Fibroblast of gingiva (primary cell): ENCODE measurements around the gene NUCB1.
"Not testable (repeated sequence)": the region's sequence is repeated elsewhere in the genome, so short reads cannot be mapped to it uniquely, and the experiment has no call there.

Source experiments
- DNase-seq: peaks from one replicate; pipeline ENCODE4 v3.0.0-alpha.2; 2011; ENCODE audit warnings: low read depth

NUCB1 gene

GRCh38 chr19:48874303-48875135, 25.6 kb upstream of the NUCB1 start:
- DNase-seq, result peak; percentile 33

GRCh38 chr19:48876043-48876981, 23.8 kb upstream of the NUCB1 start:
- DNase-seq, result not testable (repeated sequence)

DNA sequence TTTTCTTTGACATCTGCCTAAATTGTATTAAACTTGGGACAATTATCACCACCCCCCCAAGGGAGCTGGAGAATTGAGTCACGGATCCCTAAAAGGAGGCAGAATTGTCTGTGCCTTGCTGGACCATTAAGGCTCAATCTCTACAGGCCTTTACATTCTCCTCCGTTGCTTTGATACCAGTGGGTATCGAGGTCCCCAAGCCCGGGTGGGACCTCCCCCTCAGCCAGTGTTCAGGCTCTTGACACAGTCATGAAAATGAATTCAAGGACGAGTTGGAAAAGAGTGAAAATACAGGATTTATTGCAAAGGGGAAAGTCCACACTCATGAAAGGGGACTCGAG, 22.3 kb upstream of the NUCB1 start:
- DNase-seq, result no peak

- no peak for DNase-seq
Observed at GRCh38 chr19:48878196-48879024, 21.7 kb upstream of the NUCB1 start.

GRCh38 chr19:48879025-48879637, 21.0 kb upstream of the NUCB1 start:
- DNase-seq, result no peak

DNA sequence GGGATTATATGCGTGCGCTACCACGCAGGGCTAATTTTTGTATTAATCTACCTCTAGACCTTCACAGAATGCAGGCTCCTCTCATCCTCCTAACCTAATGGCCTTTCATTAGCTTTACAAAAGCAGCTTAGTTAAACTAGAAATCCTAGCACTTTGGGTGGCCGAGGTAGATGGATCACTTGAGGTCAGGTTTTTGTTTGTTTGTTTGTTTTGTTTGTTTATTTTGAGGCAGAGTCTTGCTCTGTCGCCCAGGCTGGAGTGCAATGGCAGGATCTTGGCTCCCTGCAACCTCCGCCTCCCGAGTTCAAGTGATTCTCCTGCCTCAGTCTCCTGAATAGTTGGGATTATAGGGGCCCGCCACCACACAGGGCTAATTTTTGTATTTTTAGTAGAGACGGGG, 20.4 kb upstream of the NUCB1 start:
- not testable (repeated sequence) for DNase-seq

- no peak for DNase-seq
Observed at GRCh38 chr19:48881741-48882657, 18.1 kb upstream of the NUCB1 start.

DNA sequence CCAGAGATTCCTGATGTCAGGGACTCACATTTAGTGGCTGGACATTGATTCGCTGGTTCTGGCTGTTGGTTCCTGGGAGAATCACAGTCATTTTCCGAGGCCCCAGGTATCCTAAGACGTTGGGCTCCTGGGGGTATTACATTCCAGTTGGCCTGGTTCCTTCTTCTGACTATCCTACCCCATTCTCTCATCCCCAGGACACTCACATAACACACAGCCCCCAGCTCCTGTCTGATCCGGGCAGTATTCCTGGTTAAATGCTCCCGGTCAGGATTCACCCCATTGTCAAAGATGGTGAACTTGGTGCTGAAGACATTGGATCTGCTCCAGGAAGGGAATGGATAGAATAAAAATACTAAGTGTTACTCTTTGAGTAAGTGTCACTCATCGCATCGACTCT, 16.4 kb upstream of the NUCB1 start:
- no peak for DNase-seq

GRCh38 chr19:48887861-48888612, 12.1 kb upstream of the NUCB1 start:
- no peak for DNase-seq

DNA sequence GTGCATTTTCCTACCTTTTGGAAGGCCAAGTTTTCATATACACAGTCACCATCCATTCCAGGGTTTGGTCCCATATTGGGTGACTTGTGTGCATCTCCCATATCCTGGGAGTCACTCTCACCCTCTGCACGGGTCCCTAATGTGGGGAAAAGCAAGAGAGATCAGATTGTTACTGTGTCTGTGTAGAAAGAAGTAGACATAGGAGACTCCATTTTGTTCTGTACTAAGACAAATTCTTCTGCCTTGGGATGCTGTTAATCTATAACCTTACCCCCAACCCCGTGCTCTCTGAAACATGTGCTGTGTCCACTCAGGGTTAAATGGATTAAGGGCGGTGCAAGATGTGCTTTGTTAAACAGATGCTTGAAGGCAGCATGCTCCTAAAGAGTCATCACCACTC, 10.6 kb upstream of the NUCB1 start:
- DNase-seq, result not testable (repeated sequence)

DNA sequence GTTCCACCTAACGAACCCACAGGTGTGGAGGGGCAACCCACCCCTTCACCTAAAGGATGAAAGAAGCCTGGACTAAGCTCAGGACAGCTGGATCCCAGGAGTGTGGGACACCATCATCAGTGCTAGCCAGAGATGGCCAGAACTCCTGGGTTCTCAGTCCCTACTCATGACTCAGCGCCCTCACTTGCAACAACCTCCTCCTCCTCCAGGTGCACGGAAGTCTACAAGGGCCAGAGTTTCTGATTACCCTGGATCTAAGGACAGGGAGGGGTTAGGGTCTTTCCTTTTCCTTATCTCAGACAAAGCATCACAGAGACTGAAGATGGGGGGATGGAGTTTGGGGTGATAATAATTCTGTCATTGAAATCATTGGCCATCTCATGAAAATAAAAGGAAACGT, 9.6 kb upstream of the NUCB1 start:
- no peak for DNase-seq

DNA sequence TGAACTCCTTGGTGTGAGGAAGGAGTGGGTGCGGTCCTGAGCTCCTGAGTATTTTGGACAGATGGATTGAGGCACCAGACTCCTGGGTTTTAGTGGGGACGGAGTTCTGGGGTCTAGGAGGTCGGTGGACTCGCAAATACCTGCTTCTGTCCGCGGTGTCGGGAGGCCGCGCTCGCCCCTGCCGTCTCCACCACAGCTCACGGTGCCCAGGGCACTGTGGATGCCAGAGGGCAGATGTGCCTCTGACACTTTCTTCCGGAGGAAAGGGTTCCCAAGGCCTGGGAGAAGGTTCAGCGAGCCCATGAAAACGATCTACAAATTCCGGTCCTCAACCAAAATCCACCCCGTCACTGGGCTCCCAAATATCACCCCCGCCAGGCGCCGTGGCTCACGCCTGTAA, 4.9 kb upstream of the NUCB1 start:
- no peak for DNase-seq

GRCh38 chr19:48896191-48896720, 3.9 kb upstream of the NUCB1 start:
- no peak for DNase-seq

DNA sequence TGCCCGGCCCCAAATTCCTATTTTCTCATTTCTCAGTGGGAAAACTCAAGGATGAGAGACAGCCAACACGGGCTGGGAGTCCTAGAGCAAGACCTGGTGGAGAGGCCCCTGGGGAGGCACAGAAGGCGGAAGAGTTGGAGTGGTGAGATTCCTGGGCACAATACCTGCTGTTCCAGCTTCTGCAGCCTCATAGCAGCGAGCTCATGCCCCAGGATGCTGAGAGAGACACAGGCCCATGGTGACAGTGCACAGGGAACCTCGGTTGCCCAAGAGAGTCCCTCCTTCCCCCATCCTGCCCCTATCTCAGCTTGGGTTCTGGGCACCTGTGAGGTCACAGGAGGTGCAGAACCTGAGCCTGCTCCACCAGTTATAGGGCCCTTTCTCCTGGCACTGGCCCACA, 2.9 kb upstream of the NUCB1 start:
- no peak for DNase-seq

DNA sequence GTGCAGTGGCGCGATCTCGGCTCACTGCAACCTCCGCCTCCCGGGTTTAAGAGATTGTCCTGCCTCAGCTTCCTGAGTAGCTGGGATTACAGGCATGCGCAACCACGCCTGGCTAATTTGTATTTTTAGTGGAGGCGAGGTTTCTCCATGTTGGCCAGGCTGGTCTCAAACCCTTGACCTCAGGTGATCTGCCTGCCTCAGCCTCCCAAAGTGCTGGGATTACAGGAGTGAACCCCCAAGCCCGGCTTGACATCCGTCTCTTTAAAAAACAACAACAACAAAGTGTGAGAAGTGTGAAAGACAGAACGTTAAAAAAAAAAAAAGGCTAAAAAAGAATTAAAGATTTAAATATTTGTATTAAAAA, 744 bp upstream of the NUCB1 start:
- DNase-seq, result not testable (repeated sequence)

DNA sequence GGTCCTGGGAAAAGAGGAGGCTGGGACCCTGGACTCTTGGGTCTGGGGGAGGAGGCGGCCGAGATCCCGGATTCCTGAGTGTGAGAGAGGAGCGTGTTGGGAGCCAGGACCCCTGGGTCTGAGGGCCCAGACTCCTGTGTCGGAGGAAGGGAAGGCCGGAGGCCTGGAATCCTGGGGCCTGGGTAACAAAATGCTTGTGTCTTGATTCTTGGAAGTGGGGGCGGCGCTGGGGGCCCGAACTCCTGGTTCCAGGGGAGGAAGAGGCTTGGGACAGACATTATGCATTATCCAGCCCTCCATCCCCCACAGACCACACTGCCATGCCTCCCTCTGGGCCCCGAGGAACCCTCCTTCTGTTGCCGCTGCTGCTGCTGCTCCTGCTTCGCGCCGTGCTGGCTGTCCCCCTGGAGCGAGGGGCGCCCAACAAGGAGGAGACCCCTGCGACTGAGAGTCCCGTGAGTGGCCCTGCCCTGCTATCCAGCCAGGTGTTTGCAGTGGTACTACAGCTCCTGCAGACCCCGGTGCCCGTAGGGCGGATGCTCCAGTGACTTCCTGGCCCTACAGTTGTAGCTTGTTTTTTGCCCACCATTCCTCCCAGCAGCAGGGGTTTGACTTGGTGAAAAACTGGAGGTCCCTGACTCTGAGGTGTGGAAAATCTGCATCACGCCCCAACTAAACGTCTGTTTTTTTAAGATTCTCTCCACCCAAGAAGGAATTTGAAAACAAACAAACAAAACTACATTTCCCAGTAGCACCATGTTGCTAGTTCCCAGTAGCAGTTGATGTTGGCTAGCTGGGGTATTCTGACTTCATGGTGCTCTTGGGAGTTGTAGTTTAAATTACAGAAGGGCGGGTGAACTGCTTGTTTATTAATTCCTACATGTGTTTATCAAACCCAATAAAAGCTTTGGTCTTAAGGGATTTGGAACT, 630 bp downstream of the NUCB1 start:
- peak; percentile 53 for DNase-seq

DNA sequence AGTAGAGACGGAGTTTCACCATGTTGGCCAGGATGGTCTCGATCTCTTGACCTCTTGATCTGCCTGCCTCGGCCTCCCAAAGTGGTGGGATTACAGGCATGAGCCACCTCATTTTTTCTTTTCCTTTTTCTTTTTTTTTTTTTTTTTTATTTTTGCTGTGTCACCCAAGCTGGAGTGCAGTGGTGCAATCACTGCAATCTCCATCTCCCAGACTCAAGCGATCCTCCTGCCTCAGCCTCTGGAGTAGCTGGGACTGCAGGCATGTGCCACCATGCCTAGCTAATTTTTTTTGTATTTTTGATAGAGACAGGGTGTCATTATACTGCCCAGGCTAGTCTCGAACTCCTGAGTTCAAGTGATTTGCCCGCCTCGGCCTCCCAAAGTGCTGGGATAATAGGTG, 2.2 kb downstream of the NUCB1 start:
- not testable (repeated sequence) for DNase-seq

DNA sequence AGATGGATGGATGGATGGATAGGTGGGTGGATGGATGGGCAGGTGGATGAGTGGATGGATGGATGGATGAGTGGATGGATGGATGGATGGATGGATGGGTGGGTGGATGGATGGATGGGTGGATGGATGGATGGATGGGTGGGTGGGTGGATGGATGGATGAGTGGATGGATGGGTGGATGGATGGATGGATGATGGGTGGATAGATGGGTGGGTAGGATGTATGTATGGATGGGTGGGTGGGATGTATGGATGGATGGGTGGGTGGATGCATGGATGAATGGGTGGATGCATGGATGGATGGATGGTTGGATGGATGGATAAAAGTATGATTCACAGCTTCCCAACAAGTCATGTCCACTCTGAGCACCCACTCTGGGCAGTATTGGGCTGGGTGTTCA, 3.7 kb downstream of the NUCB1 start:
- DNase-seq, result not testable (repeated sequence)

DNA sequence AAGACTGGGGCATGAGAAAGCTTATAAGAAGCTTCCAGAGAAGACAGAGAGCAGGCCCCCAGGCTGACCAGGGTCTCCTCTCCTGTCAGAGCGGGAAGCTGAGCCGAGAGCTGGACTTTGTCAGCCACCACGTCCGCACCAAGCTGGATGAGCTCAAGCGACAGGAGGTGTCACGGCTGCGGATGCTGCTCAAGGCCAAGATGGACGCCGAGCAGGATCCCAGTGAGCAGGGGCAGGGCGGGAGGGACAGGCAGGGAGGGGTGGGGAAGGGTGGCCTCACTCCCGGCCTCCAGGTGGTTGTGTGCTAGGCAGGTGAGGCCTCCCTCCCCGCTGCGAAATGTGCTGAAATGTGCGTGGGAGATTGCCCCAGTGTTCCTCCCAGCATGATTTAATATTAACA, 5.6 kb downstream of the NUCB1 start:
- no peak for DNase-seq
